HepG2 (cell line): ENCODE data around the gene FIBCD1.
"Not testable (repeated sequence)": the region's sequence is repeated elsewhere in the genome, so short reads cannot be mapped to it uniquely, and the experiment has no call there.

ENCODE experiments used
- ARID5B ChIP-seq: IDR thresholded peaks from 2 replicates; pipeline ENCODE4 v1.4.0; 2020; ENCODE audit warnings: mild to moderate bottlenecking, missing genetic modification reagents
- ETS1 ChIP-seq: sonication (generic); formaldehyde crosslinking; IDR thresholded peaks from 2 replicates; pipeline ENCODE4 v1.4.0; 2020; ENCODE audit warnings: missing genetic modification reagents
- FOXP1 ChIP-seq, 2 experiments: fragments of 450-650 bp in 1 of 2; IDR thresholded peaks; 2 replicates each; pipeline ENCODE4 v1.6.1; 2017 to 2018; ENCODE audit warnings: antibody characterized with exemption in 1 of 2
- HNRNPH1 ChIP-seq: fragments of 200-400 bp; formaldehyde crosslinking; optimal IDR thresholded peaks from 2 replicates; pipeline ENCODE3; 2017; ENCODE audit warnings: mild to moderate bottlenecking, low read depth, low read length
- MAX ChIP-seq: IDR thresholded peaks from 2 replicates; pipeline ENCODE4 v1.6.1; 2012; ENCODE audit warnings: inconsistent platforms
- POLR2A ChIP-seq, 2 experiments: IDR thresholded peaks; 2 replicates each; pipeline ENCODE4 v1.6.1; 2011; ENCODE audit warnings: low read depth in 2 of 2, low read length in 2 of 2, mild to moderate bottlenecking in 1 of 2, moderate library complexity in 1 of 2; ENCODE audit not compliant: insufficient read depth in 1 of 2
- POLR2AphosphoS5 ChIP-seq: IDR thresholded peaks from 2 replicates; pipeline ENCODE4 v1.6.1; 2012; ENCODE audit warnings: low read depth, low read length
- TSC22D2 ChIP-seq: sonication (generic); formaldehyde crosslinking; IDR thresholded peaks from 2 replicates; pipeline ENCODE4 v1.5.1; 2020; ENCODE audit warnings: missing genetic modification reagents, mild to moderate bottlenecking, borderline replicate concordance
- ZNF766 ChIP-seq: sonication (generic); formaldehyde crosslinking; IDR thresholded peaks from 2 replicates; pipeline ENCODE4 v1.5.0; 2020; ENCODE audit warnings: missing genetic modification reagents, borderline replicate concordance

- TF ChIP-seq POLR2A (IDR thresholded peaks at IDR 0.05; ENCODE audit: insufficient read depth in 1 of 2, low read depth in 2 of 2, low read length in 2 of 2); MAX; FOXP1 (IDR thresholded peaks at IDR 0.05); FOXP1 (CRISPR knock-in tag; IDR thresholded peaks at IDR 0.05); TSC22D2 (CRISPR knock-in tag); HNRNPH1; ARID5B (CRISPR knock-in tag); POLR2AphosphoS5; ZNF766; ETS1 (CRISPR knock-in tag): not testable (repeated sequence)
Measured at GRCh38 chr9:130910670-130911069, 28.4 kb downstream of the FIBCD1 start.
